HG03442 (cell line): ENCODE measurements around the gene DDX24.

Source experiments
- ATAC-seq: cut with Tn5 transposase; IDR thresholded peaks from one replicate; pipeline ENCODE4 v1.9.1; 2021; ENCODE audit warnings: mild to moderate bottlenecking, moderate library complexity; ENCODE audit not compliant: unreplicated experiment

The DDX24 gene

DNA sequence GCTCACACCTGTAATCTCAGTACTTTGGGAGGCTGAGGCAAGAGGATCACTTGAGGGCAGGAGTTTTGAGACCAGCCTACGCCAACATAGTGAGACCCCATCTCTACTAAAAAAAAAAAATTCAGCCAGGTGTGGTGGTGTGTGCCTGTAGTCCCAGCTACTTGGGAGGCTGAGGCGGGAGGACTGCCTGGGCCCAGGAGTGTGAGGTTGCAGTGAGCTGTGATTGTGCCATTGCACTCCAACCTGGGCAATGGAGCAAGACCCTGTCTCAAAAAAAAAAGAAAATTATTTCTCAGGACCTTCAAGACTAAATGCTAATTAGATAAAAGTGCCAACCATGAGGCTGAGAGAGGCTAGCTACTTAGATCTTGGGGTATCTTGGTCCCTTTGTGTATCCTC, 31.4 kb downstream of the DDX24 start:
- ATAC-seq: no peak

DNA sequence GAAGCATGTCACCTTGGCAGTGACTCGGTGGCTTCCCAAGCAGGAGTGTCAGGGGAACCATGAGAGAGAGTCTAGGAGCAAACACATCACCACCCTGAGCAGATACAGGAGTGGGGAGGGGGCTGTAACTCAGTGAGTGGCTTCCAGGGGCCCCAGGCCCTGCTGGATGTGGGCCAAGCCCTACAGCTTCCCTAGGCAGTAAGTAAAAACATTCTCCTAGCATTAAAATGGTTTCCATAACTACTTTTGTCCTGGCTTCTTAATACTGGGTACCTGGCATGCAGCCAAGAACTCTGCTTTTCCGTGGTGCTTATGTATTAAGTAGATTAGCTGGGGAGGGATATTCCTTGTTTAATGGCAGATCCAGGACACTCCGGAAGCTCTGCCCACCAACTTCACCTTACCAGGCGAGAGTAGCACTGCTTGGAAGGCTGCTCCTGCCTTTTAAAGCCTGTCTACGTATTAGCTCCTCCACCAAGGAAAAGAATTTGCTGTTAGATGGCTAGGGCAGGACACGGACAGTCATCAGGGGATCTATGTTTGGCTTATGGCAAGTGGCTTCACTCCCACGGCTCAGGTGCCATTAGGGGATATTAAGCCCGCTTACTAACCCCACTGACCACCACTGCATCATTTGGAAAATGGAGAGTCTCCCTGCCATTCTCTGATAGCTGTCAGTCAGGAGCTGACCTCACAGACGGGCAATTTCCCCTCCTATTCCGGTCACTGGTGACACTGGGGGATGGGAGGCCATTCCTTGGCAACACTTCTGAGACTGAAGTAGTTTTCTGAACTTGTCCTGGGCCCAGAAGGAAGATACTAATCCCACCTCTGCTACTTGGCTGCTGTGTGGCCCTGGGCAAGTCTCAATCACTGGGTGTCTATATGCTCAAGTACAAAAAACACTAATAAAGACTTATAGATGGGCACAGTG, 32.0 kb downstream of the DDX24 start:
- no peak for ATAC-seq

DNA sequence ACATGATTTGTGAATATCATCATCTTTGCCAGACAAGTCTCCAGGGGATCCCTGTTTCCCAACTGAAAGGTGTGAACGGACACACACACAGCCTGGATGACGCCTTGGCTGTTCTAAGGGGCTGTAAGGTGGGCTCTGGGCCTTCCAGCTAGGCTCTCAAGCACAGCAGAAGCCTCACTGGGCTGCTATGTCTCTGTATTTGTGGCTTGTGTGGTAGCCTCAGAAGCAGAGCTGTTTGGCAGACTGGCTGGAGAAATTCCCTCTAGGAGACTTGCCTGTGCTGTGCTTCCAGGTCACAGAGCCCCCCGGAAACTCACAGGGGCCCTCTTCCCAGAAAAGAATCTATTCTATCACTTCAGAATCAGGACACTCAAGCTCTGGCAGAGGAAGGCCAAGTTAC, 33.4 kb downstream of the DDX24 start:
- ATAC-seq: no peak

DNA sequence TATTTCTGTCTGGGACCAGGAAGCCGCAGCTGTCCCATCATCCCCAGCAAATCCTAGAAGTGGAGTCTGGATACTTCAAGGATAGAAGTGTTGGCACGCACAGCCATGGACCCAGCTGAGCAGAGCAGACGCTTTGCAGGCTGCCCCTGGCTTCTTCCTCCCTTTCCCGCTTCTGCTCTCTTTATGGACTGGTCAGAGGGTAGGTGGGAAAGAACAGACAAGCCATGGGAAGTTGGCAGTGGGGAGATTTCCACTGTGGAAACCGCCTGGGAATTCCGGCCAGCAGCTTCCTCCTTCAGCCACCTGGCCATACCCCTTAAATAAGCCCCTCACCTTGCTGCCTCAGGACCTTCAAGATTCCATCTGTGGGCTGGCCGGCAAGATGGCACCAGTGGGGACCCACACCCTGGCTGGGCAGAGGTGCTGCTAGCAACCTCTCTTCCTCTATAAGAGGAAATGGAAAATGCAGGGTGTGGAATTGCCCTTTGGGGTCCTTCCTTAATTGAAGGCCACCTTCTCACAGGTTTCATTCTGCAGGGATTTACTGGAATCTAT, 34.2 kb downstream of the DDX24 start:
- ATAC-seq: no peak

DNA sequence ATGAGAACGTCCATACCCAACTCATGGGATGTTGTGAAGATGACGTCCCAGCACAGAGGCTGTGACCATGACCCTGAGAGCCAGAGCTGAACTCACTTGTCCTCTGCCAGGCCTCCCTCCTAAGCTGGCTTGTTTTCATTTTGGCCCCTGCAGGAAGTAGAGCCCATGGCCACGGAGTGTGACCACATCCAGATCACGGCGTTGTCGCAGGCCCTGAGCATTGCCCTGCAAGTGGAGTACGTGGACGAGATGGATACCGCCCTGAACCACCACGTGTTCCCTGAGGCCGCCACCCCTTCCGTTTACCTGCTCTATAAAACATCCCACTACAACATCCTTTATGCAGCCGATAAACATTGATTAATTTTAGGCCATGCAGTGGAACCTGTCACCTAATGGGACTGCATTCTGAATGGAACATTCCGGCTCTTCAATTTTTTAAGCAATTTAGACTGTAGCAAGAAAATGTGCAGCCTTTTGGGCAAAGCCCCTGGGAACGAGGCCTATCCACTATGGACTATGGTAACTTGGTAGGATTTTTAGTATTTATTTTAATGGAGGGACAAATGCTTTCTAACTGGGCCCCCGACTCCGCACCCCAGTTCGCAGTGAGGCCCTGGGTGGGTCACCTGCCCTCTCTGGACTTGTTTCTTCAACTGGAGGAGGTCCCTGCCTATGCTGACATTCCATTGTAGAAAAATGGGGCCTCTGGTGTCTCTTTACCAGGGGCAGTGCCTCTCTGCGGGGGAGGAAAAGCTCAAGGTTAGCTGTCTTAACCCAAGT, 35.2 kb downstream of the DDX24 start:
- no peak for ATAC-seq

DNA sequence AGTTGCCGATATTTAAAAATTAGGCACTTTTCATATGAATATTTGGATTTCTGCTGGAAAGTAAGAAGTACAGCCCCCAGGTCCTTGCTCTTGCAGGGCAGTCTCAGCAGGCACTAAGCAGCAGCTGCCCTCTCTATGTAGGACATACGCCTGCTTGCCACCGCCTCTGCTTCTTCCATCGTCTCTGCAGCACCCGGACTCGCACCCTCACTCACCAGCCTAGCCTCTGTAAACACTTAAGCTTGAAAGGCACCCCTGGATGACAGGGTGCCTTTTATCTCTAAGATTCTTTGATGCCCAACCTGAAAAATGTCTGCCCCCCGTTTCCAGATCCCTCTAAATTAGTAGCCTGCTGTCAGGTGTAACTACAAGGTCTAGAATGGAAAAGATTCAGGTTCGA, 35.9 kb downstream of the DDX24 start:
- no peak for ATAC-seq

DNA sequence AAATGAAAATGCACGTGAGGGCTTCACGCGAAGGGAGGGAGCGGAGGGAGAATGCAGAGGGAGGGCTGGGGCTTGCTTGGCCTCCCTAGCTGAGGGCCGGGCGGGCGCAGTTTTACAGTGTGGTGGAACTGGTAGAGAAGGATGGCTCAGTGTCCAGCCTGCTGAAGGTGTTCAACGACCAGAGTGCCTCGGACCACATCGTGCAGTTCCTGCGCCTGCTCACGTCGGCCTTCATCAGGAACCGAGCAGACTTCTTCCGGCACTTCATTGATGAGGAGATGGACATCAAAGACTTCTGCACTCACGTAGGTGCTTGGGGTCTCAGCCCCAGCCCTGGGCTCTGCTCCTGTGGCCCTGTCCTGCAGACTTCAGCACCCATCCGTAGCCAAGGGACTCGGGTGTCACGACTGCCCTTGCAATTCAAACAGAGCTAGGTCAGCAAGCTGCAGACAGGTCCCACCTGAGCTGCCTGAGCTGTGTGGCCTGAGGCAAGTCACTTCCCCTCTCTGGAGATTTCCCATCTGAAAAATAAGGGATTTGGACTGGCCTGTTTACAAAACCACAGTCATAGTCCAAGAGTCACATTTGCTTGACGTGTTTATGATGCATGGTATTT, 36.4 kb downstream of the DDX24 start:
- ATAC-seq: no peak

DNA sequence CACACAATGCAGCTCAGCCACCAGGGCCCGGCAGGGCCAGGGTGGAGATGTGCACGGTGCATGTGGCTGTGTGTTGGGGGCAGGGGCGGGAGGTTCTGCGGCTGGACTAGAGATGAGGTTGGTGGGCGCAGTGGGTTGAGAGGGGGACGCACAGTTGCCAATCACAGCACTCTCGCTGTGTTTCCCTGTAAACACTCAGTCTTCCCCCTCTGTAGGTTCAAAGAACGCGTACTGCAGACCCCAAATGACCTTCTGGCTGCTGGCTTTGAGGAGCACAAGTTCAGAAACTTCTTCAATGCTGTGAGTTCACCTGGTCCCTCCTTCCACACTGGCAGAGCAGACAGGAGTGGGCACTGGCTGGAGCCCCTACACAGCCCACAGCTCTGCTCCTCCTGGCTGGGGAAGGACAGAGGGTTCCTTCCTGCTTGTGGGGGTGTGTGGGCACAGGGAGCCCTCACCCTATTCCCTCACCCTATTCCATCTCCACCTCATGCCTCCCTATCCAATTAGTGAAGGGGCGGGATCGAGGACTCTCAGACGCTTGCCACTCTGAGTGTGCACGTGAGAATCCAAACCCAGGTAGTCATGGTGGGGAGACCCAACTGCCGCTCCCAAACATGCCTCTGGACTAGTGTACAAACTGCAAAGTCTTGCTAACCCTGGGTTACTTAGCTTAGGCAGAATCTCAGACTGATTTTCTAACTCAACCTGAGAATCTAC, 37.1 kb downstream of the DDX24 start:
- no peak for ATAC-seq

DNA sequence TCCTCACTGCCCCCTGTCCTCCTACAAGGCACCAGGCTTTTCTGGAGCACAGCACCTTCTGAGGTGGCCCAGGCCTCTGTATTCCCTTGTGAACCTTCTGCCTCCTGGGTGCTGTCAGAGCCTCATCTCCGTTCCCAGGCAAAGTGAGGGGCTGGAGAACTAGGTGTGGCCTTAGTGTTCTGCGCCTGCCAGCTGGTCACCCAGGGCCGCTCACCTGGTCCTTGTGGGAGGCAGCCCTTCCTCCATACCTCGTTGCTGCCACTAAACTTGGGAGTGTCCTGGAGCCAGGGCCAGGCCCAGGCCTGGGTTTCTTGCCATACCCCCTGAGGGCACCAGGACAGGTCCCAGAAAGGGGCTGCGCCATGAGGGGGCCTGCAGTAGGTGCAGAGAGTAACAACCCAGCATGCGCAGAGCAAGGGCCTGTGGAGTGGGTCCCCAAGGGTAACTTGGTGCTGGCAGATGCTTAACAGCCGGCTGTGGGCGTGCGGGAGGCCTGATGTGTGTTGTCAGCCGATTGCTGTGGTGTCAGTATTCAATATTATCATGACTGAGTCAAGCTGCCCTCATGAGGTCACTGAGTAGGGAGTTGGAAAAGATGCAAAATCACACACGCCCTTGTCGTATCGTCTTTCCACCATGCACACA, 37.8 kb downstream of the DDX24 start:
- no peak for ATAC-seq

DNA sequence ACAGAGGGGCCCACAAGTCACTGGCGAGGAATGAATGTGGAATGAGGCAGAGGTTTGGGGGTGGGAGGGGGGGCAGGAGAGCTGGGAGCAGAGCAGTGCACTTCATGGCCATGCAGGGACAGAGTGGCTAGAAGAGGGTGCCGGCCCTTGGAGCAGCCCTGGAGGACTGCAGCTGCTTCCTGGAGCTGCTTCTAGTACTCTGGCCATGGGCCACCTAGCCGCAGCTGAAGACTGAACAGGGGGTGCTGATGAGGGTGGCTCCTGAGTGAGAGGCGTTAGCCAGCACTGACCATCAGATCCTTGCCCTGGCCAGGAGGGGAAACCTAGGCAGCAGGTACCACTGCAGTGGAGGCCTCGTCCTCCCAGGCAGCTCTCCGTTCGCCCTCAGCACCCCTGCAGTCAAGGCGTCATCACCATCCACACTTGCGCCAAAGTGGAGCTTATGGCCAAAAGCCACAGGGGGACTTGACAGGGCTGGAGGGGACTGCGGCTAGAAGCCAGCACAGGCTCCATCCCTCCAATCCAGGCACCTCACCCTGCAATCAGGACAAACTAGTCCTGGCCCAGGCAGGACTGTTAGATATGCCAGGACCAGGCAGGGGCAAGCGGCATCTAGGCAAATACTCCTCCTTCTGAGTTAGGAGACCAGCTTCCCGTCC, 38.4 kb downstream of the DDX24 start:
- ATAC-seq: no peak

DNA sequence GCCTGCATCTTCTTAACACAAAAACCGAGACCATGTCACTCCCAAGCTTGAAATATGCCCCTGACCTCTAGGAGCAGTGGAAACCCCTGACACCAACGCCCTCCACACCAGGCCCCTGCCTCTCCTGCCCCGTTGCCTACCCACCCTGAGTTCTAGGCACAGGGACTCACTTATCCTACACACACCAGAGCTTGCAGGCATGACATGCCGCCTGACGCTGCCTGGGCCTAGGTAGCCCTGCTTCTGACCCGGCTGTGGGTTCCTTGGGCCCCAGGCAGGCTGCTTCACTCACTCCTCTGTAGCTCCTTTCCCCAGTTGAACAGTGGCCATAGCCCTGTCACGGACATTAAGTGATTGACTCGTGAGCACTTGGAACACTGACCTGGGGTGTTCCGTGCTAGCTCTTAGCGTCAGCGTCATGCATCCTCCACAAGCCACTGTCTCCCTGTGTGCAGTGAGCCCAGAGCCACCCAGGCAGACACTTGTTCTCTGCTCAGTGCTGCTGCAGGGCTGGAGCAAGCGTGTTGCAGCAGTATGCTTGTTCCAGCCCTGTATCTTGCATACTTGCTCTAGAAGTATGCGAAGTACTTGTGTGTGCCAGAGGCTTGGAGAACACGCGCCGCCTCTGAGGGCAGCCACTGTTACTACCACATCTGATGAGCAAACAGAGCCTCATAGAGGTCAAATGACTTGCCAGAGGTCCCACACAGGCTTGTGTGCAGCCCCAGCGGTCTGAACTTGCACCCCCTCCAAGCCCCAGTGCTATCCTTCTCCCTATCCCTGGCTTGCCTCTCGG, 39.3 kb downstream of the DDX24 start:
- ATAC-seq: no peak

DNA sequence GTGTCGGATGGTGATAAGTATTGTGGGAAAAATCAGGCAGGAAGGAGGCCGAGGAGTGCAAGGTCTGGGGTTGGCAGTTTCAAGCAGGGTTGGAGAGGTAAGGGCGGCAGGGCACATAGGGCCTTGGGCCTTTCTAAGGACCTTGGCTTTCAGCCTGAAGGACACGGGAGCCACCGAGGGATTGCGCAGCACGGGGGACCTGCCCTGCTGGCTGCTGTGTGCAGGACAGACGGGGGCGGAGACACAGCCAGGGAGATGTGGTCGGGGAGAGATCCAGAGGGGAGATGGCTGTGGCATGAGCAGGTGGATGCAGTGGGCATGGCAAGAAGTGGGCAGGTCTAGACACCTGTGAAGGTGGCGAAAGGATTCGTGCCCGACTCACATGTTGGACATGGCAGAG, 40.2 kb downstream of the DDX24 start:
- ATAC-seq: no peak

DNA sequence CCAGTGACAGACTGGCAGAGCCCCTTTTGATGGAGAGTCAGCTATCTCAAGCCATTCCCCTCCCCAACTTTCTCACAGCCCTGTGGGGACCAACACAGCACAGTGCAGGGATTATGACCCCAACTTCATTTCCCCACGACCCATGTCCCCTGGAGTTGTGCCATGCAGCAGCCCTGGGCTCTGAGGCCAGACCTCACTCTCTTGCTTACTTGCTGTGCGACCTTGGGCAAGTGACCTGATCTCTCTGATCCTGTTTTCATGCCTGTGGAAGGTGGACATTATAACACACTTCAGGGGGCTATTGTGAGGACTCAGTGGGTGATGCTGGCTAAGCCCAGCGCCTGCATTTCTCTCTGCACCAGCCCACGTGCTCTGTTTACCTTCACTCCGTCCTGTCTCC, 40.8 kb downstream of the DDX24 start:
- ATAC-seq: no peak

DNA sequence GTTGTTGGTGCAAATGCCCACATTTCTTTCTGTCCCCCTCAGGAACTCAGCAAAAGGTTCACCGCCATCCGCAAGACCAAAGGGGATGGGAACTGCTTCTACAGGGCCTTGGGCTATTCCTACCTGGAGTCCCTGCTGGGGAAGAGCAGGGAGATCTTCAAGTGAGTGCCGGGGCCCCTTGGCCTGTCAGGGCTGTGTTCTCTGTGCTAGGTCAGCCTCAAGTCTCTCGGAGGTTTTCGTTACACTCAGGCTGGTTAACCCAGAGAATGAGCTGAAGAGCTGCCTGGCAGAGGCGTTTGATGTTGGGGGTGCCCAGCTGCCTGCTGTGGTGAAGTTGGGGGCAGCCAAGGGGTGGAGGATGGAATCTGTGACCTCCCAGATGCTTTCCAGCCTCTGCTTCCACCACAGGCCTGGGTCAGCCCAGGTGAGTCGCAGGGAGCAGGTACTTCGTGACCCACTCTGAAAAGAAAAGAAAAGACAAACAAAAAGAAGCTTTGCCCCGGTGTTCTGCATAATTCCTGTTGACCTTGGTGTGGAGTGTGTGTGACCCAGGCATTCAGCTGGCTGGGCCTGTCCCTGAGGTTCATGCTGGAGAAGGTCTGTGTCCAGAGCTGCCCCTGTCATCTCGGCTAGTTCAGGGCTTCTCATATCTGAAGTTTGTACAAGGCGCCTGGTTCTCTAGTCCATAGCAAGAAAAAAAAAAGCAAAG, 41.9 kb downstream of the DDX24 start:
- ATAC-seq: no peak

DNA sequence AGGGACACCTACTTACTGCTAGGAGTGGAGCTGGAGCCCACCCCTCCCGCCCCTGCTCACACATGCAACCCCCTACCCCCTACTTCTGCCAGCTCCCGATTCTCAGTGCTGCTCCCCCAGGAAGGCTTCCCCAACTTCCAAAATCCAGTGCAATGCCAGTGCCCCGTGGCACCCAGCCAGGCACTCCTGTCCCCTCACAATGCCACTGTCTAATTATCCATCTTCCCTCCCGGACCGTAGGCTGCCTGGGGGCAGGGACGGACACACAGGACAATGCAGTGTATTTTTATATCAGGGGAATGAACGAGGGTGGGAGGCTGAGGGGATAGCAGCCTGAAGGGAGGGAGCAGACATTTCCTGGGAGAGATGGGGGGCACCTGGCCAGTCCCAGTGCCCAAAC, 42.5 kb downstream of the DDX24 start:
- ATAC-seq: no peak

DNA sequence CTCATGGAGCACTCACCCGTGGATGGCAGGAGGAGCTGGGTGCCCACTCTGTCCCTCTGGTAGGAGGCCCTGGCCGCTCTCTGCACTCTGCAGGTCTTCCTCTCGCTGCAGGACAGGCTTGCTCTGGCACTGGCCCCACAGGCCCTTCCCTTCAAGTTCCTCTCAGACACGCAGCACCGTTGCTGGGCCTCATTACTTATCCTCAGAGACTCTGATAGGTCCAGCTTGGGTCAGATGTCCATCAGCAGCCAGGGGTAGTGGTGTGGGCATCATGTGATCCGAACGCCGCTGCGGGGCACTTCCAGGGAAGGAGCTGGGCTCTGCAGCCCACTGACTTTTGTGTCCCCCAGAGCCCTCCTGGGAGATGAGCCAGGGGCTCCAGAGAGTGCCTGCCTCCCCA, 43.0 kb downstream of the DDX24 start:
- no peak for ATAC-seq

DNA sequence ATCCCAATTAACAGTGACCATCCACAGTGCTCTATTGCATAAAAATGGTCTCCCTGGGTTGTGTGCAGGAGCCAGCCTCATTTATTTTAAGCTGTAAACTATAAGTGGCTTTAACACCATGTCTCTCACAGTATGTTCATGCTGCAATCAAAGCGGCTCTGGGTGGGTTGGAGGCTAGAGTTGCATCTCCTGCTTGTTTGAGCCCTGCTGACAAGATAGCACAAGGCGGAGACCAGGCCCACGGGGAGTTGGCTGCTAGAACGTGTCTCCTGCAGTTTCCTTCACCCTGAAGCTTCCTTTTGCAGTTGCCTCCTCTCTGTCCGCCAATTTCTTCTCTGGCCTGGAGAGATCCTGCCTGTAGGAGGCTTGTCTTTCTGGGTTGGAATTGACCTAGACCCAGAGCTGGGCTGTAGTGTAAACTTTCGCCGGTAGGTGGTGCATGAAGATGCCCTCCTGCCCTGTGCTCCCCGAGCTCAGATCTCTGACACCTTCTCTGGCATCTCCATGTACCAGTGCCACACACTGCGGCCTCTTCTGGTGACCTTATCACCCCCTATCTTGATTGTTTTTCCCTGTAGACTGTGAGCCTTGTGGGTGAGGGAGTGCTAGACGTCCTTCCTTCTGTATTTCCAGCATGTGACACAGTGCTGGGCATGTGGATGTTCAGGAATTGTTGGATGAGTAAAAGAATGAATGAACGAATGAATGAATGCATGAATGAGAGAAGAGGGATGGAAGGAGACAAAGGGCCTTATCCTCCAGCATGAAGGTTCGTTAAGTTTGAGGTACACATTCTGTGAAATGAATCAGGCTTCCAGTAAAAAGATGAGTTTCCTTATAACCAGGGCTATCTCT, 44.5 kb downstream of the DDX24 start:
- peak; percentile 79 for ATAC-seq
